Measurements from ENCODE around the gene SERINC3. TPM values are rescaled to one million over a fixed set of nuclear protein-coding genes. Genes with fewer than 3 reads are reported as not detected.

Gene SERINC3
- total and polyA plus RNA-seq, 8 donors, result 14.5 to 52.1 (median 31.3) TPM

GRCh38 chr20:44528309-44528708 is 6.4 kb upstream of the SERINC3 start:
- no peaks in the 10 kb centered on the region for H3K4me1 ChIP-seq
- 55 to 66% methylated on average over 6 of the region's 6 CpGs for WGBS, 2 donors
- TF ChIP-seq CTCF (IDR thresholded peaks at IDR 0.05), result no peak
- FAIRE-seq, result no peak
- no peaks in the 10 kb centered on the region for H3K27me3 ChIP-seq
- H3K4me3 ChIP-seq, result no peak overlapping the region
- no peak for ATAC-seq
- no peaks in the 10 kb centered on the region for H3K9me3 ChIP-seq
- no peak for DNase-seq
- H3K36me3 ChIP-seq, result no peaks in the 10 kb centered on the region
- intact Hi-C loops (cut with DNase I), result no loop called here
- H3K27ac ChIP-seq, result no peak overlapping the region

GRCh38 chr20:44527716-44528199 is 5.9 kb upstream of the SERINC3 start:
- intact Hi-C loops (cut with DNase I), result no loop called here
- Histone ChIP-seq H3K27ac (no peak overlapping the region), H3K9me3 (no peaks in the 10 kb centered on the region), H3K27me3 (no peaks in the 10 kb centered on the region), H3K4me3 (no peak overlapping the region), H3K4me1 (no peaks in the 10 kb centered on the region), H3K36me3 (no peaks in the 10 kb centered on the region)
- FAIRE-seq (no peak), DNase-seq (no peak), ATAC-seq (no peak)
- WGBS, 2 donors, result 44 to 50% methylated on average over 4 of the region's 4 CpGs
- TF ChIP-seq CTCF (IDR thresholded peaks at IDR 0.05), result no peak

GRCh38 chr20:44526129-44526528 is 4.3 kb upstream of the SERINC3 start:
- Histone ChIP-seq H3K27ac (no peak overlapping the region), H3K4me1 (peaks cover 0 to under 1% (median under 1%) of the 10 kb centered on the region in 3 donors), H3K9me3 (no peaks in the 10 kb centered on the region), H3K4me3 (no peak overlapping the region), H3K36me3 (no peaks in the 10 kb centered on the region), H3K27me3 (no peaks in the 10 kb centered on the region)
- ATAC-seq (no peak), FAIRE-seq (no peak), DNase-seq (no peak)
- intact Hi-C loops (cut with DNase I), result no loop called here
- WGBS, 2 donors, result 76% methylated on average over 6 of the region's 6 CpGs
- no peak for TF ChIP-seq CTCF (IDR thresholded peaks at IDR 0.05)

- H3K27ac ChIP-seq, result no peak overlapping the region
- DNase-seq, result no peak
- H3K36me3 ChIP-seq, result no peaks in the 10 kb centered on the region
- ATAC-seq, result no peak
- WGBS, 2 donors, result 35 to 39% methylated on average over 4 of the region's 4 CpGs
- H3K4me1 ChIP-seq, result peaks cover 16 to 22% (median 20%) of the 10 kb centered on the region in 3 donors
- TF ChIP-seq CTCF (IDR thresholded peaks at IDR 0.05), result no peak
- H3K9me3 ChIP-seq, result no peaks in the 10 kb centered on the region
- no peak for FAIRE-seq
- H3K4me3 ChIP-seq, result no peak overlapping the region
- intact Hi-C loops (cut with DNase I), result no loop called here
- no peaks in the 10 kb centered on the region for H3K27me3 ChIP-seq
These were observed 1.9 kb upstream of the SERINC3 start for GRCh38 chr20:44523746-44524145.

- peak overlapping the region in 3 of 4 donors; percentile 94 to 98 (median 97) for H3K27ac ChIP-seq
- H3K27me3 ChIP-seq, result no peaks in the 10 kb centered on the region
- no peaks in the 10 kb centered on the region for H3K9me3 ChIP-seq
- no peaks in the 10 kb centered on the region for H3K36me3 ChIP-seq
- DNase-seq (no peak), ATAC-seq (no peak), FAIRE-seq (no peak)
- peaks cover 18 to 22% (median 20%) of the 10 kb centered on the region in 3 donors for H3K4me1 ChIP-seq
- H3K4me3 ChIP-seq, result no peak overlapping the region
- TF ChIP-seq CTCF (IDR thresholded peaks at IDR 0.05), result no peak
- 85 to 86% methylated on average over 1 of the region's 1 CpG for WGBS, 2 donors
- intact Hi-C loops (cut with DNase I), result no loop called here
These were observed 971 bp upstream of the SERINC3 start for GRCh38 chr20:44522841-44523240.
